HG03108 (cell line): ENCODE results near the gene SMIM38.

Experiments
- ATAC-seq: cut with Tn5 transposase; IDR thresholded peaks from one replicate; pipeline ENCODE4 v1.9.1; 2021; ENCODE audit warnings: moderate library complexity; ENCODE audit not compliant: unreplicated experiment

Gene SMIM38

DNA sequence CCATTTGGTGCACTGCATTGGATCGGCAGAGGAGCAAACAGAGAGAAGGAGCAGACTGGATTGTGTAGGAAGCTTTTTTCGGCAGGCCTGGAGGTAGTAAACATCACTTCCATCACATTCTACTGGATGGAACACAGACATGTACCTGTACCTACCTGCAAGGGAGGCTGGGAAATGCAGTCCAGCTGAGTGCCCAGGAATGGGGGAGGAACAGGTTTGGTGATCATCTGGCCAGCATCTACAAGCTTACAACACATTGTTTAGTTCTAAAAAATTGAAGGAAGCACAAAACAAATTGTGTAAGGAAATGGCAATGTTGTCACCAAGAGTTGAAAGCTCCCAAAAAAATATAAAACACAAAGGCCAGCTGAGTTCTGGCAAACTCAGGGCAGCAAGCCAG, 19.1 kb downstream of the SMIM38 start:
- ATAC-seq, result no peak

DNA sequence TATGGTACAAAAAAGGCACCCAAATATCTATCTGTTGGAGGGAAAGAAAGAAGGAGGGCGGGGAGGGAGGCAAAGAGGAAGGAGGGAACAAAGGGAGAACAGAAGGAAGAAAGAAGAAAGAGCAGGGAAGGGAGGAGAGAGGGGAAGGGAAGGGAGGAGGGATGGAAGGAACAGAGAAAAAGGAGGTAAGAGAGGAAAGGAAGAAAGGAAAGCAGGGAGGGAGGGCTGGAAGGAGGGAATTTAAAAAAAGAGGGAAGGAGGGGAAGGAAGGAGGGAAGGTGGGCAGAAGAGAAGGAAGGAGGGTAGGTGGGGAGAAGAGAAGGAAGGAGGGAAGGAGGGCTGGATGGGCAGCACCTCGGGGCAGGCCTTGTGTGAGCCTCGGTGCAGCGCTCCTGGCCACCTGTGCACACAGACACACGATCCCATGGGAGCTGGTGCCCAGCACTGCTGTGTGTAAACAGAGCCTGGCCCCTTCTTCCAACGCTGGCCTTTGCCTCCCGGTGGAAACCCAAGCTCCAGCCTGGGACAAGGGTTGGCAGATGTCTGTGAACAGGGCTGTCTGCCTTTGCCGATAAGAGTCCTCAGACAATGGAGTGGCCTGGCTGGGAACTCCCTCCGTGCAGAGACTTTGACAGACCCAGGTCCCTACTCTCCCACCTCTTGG, 23.2 kb downstream of the SMIM38 start:
- no peak for ATAC-seq

DNA sequence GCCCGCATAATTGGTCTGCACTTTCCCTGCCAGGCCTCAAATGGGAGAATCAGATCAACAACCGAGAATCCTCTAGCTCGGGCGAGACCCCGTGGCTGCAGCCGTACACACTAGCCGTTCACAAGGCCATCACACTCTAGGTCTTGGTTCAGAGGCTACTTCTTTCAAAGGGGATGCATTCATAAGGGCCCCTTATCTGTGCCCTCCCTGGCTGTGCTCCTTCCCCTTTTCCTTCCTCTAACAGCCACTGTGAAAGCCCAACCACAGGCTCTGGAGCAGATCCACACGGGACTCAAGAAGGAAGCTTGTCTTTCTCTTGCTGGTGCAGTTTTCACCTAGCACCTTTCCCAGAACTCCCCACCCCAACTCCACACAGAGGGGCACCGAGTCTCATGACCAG, 24.5 kb downstream of the SMIM38 start:
- ATAC-seq, result no peak

DNA sequence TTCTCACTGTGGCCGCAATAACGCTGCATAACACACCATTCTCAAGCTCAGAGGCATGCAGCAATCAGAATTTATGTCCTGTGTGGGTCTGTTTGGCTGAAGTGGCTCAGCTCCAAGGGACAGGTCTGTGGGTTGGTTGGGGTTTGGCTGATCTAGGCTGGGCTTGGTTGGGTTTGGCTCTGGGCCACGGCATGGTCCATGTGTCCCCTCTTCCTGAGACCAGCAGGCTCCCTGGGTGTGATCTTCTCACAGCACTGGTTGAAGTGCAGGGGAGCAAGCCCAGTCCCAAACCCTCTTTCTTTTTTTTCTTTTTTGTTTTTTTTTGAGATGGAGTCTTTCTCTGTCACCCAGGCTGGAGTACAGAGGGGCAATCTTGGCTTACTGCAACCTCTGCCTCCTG, 25.0 kb downstream of the SMIM38 start:
- no peak for ATAC-seq

DNA sequence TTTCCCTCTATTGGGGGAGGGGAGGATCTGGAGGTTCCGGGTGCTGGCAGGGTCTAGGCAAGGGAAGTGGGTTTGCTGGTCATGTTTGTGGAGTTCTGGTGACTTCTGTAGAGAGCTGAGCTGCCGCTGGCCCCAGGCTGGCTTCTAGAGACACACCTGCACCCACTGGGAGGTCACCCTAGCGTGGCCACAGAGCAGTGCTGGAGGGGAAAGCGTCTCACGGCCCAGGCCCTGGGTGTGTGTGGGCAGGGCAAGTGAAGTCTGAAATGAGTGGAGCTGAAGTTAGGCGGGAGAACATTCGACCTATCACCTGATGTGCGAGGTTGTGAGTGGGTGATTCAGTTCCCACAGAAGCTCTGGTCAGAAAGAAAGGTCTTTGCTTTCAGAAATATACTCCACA, 27.9 kb downstream of the SMIM38 start:
- ATAC-seq, result no peak

DNA sequence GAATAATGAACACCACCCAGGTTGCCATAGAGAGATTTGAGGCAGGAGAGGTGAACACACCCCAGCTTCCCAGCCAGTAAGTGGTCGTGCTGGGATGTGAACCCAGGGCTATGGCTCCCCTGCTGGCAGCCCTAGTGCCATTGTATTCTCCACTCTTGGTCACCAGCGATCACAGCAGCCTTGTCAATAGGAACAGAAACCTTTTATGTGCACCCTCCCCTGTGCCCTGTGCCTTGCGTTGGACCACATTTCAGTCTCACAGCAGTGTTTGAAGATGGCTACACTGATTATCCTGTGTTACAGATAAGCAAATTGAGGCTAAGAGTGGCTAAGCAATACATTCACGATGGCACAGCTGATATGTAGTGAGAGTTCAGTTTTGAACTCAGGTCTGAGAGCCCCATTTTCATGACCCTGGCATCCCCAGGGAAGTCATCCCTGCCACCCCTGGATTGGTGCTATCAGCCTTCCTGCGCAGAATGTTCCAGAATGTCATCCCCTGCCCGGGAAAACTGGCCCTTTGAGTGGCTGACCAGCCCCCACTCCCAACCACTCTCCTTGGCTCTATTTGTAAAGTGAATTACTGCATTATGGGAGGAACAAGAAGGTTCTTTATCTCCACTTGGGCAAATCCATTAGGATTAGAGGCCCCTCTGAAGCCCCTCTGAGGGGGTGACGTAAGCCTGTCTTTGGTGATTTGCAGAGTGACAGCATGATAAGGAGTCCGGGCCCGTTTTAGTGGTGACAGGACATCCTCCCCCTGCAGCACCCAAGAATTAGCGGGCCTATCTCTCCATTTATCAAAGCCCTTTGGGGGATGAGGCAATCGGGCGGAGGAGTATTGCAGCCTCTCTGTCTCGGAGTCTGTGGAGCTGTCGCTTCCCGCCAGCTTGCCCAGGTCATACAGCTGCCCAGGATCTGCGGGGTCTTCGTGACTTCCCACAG, 30.9 kb downstream of the SMIM38 start:
- no peak for ATAC-seq

DNA sequence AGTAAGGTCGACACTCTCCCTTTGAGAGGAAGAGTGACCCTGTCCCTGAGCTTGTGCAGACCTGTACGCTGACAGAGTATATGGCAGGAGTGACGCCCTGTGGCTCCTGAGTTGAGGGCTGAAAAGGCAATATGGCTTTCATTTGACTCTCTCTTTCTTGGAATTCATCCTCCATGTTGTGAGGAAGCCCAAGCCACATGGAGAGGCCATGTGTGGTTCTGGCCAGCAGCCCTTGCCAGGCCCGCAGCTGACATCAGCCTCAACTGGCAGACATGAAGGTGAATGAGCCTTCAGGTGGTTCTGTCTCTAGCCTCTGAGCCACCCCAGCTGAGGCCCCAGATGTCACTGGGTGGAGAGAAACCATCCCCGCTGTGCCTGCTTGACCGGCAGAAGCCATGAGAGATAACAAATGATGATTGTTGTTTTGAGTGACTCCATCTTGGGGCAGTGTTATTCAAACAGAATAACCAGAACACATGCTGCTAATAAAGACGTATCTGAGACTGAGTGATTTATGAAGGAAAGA, 31.9 kb downstream of the SMIM38 start:
- no peak for ATAC-seq

DNA sequence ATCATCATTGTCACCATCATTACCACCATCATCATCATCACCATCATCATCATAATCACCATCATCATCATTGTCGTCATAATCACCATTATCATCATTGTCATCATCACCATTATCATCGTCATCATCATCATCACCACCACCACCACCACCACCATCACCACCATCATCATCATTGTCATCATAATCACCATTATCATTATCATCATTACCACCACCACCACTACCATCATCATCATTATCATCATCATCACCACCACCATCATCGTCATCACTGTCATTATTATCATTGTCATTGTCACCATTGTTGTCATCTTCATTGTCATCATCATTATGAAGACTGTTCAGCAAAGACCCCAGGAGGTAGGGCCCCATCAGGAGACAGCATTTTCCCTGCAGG, 33.3 kb downstream of the SMIM38 start:
- ATAC-seq, result no peak

DNA sequence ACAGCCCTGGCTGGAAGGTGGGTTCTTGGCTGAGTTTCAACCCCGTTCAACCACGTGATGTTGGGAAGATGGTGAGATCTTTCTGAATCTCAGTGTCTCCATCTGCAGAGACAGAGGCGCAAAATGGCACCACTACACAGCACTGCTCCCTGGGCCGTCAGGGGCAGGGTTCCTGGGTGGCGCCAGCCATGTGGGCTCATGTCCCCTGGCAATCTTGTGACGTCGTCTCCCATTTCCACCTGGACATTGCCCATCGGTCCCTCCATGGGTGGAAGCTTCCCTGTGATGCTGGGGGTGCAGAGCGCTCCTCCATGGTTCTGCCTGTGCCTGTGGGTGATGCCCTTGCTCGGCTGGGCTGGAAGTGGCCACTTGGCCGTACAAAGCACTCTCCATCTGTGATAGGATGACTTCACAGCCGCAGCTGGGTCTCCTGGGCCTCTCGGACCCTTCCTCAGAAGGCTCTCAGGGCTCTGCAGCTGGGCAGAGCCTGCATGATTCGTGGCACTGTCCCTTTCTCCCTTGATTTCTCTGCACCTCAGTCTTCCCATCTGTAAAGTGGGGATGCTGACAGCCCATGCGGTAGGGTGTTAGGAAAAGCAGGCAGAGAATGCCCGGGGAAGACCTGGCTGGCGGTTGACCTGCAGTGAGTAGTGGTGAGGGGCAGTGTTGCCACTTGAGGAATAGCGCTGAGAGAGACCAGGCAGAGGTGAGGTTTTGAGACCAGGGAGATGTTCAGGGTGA, 35.2 kb downstream of the SMIM38 start:
- ATAC-seq, result no peak

DNA sequence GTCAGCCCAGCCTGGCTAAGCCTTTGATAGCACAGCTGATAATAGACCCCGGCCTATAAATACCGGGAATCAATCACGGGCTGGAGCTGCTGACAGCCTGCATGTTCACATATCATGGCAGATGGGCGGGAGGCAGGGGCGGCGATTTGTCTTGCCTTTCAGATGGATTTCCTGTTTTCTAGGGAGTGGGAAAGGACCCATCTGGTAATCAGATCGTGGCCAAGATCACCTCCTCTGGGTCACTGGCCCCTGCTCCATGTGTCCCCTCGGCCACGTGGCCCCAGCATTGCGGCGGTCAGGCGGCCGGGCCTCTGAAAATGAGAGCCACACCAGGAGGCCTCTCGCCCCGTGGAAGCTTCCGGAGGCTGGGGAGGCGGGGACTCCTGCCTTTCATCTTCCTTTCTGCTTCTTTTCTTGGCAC, 36.6 kb downstream of the SMIM38 start:
- ATAC-seq, result no peak

DNA sequence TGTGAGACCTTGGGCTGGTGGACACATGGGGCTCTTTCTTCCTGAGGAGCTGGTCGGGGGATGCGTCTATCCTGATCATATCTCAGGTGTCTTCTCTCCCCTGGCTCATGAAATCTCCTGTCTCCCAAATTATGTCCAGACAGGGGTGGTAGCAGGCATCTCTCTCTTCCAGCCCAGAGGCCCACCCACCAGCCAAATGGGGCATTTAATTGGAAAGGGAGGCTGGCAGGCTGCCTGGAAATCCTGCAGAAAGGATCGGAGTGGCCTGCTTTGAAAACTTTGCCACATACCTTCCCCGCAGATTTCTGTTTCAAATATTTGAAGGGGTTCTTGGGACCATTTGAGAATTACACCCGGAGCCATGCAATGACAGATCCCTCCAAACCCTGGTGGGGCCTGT, 37.4 kb downstream of the SMIM38 start:
- ATAC-seq, result no peak

DNA sequence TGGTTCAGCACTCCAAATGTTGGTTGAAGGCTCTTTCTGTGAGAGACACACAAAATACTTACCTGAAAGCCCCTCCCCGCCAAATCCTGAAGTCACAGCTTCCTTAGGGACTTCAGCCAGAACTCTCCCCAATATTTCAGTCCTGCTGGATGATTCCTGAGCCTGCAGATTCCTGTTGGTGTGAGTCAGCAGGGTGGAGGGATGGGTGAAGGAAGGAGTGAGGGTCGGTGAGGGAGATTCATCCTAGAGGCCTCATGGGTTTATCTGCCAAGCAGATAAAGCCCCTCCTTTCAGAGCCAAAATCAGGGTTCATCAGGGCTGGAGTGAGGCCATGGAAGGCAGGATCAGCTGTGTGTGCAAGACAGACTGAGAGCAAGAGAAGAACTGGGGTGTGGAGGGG, 37.9 kb downstream of the SMIM38 start:
- ATAC-seq, result no peak

DNA sequence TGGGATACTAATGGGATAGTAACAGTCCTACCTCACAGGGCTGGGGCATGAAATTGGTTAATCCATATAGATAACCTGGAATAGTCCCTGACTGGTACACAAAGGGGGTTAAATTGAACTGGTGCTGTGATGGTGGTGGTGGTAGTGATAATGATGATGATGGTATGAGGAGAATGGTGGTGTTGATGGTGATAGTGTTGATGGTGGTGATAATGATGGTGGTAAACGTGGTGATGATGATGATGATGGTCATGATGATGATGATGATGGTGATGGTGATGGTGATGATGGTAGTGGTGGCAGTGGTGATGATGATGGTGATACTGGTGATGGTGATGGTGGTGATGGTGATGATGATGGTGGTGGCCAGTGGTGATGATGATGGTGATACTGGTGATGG, 38.7 kb downstream of the SMIM38 start:
- ATAC-seq, result no peak

DNA sequence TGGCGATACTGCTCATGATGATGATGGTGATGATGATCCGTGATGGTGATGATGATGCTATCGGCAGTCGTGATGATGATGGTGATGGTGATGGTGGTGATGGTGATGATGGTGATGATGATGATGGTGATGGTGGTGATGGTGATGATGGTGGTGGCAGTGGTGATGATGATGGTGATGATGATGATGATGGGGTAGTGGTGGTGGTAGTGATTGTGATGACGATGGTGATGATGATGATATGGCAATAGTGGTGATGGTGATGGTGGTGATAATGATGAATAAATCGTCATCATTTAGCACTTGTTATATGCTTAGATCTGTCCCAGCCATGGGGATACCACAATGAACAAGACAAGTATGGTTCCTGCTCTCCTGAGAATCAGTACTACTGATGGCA, 39.2 kb downstream of the SMIM38 start:
- ATAC-seq, result no peak

DNA sequence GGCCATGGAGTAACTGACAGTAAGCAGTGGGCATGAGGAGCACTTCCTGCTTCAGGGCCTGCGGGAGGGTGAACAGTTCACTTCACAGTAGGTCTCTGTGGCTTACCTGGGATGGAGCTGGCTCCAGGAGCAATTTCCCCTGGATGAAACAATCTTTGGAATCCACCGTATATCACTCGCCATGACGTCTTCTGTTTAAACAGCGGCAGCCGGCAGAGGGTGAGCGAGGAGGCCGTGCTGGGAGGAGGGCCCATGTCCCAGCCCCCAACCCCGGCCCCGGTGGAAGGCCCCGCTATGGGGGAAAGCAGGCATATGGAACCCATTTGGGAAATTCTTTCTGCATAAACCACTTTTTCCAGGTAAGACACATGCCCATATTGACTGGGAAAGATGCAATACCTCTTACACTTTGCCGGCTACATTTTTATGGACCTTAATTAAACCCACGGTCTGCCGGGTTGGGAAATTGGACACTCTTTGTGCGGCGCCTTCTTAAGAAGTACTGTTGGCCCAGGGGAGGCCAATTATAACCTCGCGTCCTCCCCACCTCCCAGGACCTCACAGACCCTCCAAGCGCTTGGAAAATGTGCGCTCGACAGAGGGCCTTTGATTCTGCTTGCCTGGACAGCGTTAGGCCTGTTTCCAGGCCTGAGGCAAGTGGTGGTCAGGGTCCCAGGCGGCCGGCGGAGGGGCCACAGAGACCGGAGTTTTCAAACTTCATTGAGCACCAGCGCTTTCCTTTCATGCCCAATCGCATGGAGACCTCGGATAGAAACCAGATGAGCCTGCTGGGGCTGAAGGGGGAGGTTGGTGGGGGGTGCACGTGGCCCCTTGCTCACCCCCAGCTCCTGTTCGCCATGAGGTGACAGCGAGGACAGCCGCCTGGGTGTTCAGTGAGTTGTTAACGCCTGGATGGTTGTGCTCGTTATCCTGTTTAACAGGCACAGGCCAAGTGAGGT, 40.4 kb downstream of the SMIM38 start:
- ATAC-seq, result no peak

DNA sequence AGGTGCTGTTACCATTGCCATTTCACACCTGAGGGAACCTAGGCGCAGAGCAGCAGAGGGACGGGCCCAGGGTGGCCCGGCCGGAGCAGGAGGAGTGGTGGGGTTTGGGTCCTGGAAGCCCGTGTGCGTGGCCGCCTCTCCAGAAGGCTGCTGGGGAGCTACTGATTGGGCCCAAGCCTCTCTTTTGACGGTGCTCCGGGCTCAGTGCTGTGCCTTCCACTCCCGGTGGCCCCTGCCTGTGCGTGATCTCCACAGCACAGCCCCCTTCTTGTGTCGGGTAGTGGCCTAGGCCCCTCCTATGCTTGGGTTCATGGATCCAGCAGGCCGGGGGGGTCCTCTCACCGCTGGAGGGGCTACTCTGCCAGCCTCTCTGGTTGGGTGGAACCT, 41.0 kb downstream of the SMIM38 start:
- ATAC-seq, result no peak

DNA sequence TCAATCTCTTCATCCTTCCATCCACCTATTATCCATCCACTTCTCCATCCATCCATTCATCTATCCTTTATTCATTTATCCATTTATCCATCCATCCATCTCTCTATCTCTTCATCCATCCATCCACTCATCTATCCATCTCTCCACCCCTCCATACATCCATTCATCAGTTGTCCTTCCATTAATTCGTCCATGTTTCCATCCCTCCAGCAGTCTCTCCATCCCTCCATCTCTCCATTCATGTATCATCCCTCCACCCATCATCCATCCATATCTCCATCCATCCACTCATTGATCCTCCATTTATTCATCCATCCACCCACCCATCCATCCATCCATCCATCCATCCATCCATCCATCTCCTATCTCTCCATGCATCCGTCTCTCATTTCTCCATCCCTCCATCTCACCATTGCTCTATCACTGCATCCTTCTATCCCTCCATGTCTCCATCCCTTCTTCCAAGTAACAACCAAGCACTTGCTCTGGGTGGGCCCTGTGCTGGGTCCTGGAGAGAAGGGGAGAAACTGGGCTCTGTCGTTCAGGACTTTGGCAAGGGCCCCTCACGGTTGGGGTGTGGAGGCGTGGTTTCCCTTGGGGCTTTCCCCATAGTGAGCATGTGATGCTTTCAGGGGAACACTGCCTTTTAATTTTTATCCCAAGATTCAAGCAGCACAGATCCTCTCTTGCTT, 43.3 kb downstream of the SMIM38 start:
- ATAC-seq, result no peak

DNA sequence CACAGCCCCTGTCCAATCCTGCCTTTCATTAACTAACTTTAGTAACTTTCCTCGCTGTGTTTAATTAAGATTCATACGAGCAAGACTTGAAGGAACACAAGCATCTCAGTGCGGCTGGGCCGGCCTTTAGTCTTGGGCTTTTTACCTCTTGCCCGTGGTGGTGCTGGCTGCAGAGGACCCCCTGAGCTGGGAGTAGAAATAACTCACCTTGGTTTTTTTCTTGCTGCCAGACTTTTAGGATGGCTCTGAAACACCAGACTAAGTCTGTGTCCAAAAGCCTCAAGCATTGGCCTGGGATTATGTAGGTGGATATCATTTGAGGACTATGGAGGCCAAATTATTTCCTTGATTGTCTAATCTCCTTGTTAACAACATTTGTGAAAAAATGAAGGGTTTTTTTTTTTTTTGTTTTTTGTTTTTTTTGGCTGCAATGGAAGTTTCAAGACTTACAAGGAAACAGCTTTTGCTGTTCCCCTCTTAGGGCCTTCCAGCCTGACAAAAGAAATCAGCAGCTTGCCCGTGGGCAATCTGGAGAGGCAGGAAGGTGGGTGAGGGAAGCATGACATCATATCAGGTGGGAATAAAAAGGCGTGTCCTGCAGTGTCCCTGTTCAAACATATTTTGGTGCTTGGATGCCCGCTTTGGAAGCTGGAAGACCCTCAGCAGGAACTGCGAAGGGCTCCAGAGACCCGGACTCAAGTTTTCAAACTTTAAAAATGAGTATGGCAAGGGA, 44.0 kb downstream of the SMIM38 start:
- no peak for ATAC-seq
